GM21786 (cell line): ENCODE measurements around the gene ZHX3.

Experiments used
- ATAC-seq: cut with Tn5 transposase; IDR thresholded peaks from one replicate; pipeline ENCODE4 v1.9.1; 2021; ENCODE audit not compliant: unreplicated experiment

Gene ZHX3

DNA sequence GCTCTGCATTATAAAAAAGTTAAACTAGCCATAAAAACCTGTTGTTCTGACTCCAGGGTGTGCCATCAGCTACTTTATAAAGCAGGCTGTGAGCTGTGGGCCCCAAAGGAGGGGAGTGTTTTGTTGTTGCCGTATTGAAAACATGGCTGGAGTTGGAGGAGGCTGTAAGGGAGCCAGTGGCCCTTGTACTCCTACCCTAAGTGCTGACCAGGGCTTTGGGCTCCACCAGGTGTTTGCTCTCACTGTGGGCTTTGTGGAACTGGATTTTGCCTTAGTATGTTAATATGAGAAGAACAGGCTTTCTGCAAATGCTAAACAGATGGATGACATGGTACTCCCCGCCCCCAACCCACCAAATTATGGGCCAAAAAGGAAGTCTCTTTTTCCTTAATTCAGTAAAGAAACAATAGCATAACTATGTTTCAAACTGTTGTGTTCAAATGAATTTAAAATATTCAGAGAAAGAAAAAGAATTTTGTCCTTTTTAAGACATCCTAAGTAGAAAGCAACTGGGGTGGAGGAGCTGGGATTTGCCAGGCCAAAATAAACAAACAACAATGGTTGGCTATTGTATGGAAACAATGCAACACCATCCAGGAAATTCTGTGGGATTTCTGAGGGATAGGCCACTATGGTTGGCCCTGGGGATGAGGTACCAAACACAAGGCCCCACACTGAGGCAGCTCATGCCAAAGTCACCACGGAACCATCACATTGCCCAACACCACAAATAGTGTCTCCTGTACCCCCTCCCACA is 116.9 kb downstream of the ZHX3 start:
- no peak for ATAC-seq

GRCh38 chr20:41198443-41198842 is 119.1 kb downstream of the ZHX3 start:
- no peak for ATAC-seq

DNA sequence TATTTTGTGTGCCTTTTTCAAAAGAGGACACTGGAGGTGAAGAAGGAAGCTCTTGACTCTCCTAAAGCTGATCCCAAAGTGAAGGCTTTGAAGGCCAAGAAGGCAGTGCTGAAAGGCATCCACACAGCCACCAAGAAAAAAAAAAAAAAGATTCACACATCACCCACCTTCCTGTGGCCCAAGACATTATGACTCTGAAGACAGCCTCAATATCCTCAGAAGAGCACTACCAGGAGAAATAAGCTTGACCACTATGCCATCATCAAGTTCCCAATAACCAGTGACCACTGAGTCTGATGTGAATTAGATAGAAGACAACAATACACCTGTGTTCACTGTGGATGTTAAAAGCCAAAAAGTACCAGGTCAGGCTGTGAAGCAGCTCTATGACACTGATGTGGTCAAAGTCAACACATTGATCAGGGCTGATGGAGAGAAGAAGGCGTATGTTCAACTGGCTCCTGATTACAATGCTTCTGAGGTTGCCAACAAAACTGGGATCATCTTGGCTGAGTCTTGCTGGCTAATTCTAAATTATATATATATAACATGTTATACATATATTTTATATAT is 120.8 kb downstream of the ZHX3 start:
- ATAC-seq, result no peak

- ATAC-seq, result no peak
Observed at GRCh38 chr20:41192575-41192974, 125.0 kb downstream of the ZHX3 start.

DNA sequence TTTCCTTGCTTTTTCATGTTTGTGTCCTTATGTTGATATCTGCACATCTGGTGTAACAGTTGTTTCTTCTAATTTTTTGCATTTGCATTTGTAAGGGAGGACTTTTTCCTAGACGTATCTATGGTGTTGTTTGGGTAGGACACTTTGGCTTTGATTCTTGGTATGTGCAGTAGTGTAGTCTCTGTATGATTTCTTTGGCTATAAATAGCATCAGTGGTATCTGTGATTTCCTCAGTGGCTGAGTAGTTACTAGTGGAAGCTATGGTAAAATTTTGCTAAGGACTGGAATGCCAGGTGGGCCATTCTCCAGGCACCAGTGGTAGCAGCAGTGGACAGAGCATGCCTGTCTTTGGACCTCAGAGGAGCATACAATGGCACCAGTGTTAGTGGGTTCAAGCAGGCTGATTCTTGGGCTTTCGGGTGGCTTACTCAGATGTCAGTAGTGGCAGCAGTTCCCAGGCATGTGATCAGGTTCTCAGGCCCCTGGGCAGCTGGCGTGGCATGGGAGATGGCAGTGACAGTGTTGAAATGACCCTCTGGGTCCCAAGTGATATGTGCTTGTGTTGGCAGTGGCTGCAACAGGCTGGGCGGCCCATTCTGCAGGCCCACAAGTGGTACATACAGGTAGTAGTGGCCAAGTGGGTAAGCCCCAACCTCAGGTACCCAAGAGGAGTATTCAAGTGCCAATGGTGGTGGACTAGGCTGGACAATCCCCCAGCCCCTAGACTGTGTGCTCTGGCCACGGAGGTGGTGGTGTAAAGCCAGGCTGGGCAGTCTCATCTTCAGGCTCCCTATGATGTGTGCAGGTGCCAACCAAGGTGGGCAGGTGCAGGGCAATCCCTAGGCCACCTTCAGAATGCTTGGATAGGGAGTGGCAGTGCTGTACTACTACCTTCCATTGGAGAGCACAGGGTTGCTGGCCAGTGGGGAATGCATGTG is 125.7 kb downstream of the ZHX3 start:
- ATAC-seq, result no peak

- no peak for ATAC-seq
Observed at GRCh38 chr20:41187668-41188067, 129.9 kb downstream of the ZHX3 start.

DNA sequence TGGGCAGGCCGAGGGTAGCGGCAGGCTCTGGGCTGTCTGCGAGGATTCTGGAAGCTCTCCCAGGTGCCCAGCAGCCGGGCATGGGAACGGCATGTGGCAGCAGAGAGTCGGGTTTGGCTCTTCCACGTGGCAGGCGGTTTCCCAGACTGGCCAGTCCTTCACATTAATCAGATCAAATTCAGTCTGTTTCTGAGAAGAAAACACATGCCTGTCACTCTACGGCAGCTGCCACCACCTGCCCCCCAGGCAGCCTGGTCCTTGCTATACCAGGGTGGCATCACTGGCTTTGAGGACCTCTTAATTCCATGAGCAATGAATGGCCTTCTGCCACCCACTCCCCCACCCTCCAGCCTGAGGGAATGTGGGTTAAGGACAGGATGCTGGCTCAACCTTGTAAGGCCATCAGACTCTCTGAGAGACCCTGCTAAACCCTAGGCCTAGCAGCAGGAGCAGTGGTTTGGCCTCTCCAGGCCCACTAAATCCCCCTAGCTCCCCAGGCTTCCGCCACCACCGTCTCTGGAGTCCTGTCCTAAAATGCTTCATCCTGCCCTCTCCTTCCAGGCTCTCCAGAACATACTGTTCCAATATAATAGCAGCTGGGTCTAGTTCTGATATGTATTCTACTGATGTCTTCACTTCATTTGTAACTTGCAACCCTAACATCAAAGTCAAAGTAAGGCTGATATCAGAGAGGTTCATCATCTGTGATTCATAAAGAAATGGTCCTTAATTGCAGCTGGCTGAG is 132.3 kb downstream of the ZHX3 start:
- ATAC-seq, result no peak

DNA sequence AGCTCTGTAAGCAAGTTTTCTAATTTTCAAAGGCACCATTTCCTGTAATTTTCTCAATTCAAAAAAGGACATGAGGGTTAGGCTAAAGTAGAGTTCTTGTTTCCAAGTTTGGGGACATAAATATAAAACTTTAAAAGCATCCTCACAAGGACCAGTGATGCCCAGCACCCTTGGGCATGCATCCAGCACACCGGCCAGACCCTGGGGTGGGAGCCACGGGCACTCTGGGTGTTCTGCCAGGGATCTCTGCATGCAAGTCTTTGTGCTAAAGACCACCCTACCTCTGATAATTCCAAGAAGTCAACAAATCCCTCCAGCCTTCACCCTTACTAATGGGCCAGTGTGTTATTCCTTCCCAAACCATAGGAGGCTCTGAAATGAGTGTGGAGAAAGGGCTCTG is 133.7 kb downstream of the ZHX3 start:
- no peak for ATAC-seq

DNA sequence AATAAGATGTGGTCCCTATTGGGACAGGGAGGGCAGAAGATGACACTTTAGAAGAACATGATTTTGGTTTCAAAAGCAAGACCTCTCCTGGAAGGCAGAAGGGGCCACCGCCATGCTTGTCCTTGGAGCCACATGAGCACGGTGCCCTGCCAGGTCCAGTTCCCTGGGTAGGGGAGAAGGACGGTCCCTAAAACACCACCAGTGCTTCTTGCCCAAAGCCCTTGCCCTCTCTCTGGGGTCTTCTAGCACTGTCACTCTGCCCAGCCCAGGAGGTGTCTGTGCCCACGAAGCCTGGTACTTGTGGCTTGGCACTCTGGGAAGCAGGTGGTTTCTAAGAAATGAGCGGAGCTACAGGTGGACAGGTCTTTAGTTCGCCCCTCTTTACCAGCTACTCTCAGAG is 134.1 kb downstream of the ZHX3 start:
- no peak for ATAC-seq

DNA sequence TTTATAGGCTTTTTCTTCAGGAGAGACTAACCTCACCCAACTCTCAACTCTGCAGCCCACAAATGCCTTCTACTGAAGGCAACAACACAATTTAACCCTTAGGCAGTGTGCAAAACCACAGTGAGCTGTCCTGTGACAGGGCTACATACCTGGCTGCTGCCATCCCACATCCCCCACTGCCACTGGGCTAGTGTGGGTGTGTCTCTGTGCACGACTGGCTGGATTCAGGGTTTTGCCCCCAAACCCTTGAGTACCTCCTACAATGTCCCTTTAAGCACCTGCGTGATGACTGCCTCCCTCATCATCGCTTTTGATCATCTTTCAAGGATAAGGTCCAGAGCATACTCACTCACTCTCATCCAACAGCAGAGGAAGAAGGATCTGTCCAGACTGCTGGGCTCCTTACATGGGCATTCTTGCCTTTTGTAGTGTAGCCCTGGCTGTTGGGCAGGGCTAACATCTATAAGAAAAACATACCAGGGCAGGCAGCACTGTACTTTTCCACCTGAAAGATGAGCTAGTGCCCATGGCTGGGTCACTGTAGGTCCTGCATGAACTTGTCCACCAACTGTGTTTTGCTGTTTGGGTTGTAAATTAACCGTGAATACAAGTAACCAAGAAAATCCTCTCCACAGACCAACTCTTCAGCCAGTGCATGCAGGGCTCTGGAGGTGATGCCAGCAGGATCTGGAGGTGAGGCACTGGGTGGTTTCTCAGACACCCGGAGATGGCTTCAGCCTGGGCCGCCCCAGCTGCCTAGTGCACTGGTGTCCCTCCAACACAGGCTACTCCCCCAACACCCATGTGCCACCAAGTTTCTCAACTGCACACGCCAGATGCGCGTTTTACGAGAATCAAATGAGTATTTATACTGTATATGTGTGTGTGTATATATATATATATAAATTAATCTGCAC is 135.0 kb downstream of the ZHX3 start:
- no peak for ATAC-seq

- ATAC-seq, result no peak
Observed at GRCh38 chr20:41181567-41181966, 136.0 kb downstream of the ZHX3 start.

- ATAC-seq, result no peak
Observed at GRCh38 chr20:41180599-41181333, 136.8 kb downstream of the ZHX3 start.

- no peak for ATAC-seq
Observed at GRCh38 chr20:41179961-41180360, 137.6 kb downstream of the ZHX3 start.

DNA sequence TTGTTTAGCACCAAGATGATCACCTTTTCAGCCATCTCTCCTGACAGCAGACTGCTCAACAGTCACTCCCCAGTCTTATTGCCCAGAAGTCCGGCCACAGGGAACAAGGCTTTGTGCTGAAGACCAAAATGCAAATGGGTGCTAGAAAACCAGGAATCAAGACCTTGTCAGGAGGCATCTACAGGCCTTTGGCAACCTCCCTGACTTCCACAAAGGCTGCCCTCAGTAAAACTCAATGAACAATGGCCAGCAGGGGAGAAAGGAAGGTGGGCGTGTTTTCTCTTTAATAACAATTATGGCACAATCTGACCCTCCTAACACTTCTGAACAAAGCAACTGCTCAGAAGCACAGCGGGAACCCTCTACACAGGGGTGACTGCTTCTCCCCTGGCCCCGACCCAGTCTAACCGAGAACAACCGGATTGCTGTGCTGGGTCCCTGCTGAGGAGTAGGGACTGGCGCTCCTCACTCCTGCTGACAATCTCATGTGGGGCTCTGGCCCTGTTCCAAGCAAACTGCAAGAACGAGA is 138.6 kb downstream of the ZHX3 start:
- ATAC-seq, result no peak

- no peak for ATAC-seq
Observed at GRCh38 chr20:41178495-41178894, 139.0 kb downstream of the ZHX3 start.

- ATAC-seq, result no peak
Observed at GRCh38 chr20:41177636-41178035, 139.9 kb downstream of the ZHX3 start.

GRCh38 chr20:41176711-41177552 is 140.6 kb downstream of the ZHX3 start:
- ATAC-seq, result no peak

DNA sequence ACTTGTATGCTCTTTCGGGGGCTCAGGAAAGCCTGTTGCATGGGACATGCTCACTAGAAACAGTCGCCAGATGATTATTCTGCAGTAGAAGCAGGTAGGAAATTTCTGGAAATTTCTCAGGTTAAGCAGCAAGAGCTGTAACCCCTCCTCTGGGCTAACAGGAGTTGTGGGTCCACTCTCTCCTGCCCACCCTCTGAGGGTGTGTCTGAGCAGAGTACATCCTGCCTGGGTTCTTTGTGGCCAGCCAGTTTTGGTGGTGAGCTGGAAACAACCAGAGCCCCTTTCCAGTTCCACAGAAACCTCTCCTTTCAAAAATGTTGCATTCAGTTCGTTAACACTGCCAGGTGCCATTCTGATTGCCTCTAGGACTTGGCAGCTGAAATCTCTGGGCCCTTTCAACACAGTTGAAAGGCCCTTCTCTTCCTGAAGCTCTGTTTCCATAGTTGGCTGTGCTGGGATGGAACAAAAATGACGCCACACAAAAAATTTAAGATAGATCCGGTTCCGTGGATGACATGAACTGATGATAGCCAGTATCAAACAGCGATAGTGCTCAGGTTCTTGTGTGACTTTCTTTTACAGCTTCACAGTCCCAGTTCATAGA is 141.7 kb downstream of the ZHX3 start:
- no peak for ATAC-seq
